ENCODE results near the gene DCDC2C. TPM values are rescaled to one million over a fixed set of nuclear protein-coding genes. Genes with fewer than 3 reads are reported as not detected.

DCDC2C gene
- polyA plus RNA-seq, 1 donor from 2014 or later = not detected

DNA sequence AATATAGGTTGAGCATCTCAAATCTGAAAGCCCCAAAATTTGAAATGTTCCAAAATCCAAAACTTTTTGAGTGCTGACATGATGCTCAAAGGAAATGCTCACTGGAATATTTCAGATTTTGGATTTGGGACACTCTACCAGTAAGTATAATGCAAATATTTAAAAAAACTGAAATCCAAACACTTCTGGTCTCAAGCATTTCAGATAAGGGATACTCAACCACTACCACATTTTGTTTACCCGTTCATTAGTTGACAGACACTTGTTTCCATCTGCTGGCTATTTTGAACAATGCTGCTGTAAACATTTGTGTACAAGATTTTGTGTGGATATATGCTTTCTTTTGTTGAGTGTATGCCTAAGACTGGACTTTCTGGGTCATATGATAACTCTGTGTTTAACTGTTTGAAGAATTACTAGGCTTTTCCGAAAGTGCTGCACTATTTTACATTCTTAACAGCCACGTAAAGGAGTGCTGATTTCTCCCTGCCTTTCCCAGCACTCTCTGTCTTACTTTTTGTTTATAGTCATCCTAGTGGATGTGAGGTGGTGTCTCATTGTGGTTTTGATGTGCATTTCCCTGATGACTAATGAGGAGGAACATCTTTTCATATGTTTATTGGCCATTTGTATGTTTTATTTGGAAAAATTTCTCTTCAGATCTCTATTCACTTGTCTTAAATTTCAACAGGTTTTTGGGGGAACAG is 19.5 kb upstream of the DCDC2C start:
- Histone ChIP-seq H4K20me1 (ENCODE audit: insufficient read depth) (no peaks in the 10 kb centered on the region), H3K9me3 (ENCODE audit: low read length) (no peaks in the 10 kb centered on the region), H3K79me2 (replicated peaks; ENCODE audit: insufficient read depth, low read length) (no peaks in the 10 kb centered on the region), H3K27ac (ENCODE audit: low read length) (no peak overlapping the region), H3K36me3 (ENCODE audit: insufficient read depth, low read length) (no peaks in the 10 kb centered on the region), H3K9ac (ENCODE audit: low read length) (no peak overlapping the region), H3K27me3 (ENCODE audit: insufficient read depth, low read depth, low read length) (no peaks in the 10 kb centered on the region), H3F3A (ENCODE audit: insufficient read depth, low read length, poor library complexity, severe bottlenecking) (no peaks in the 10 kb centered on the region), H3K4me2 (ENCODE audit: low read length) (no peak overlapping the region), H2AFZ (ENCODE audit: low read depth, low read length) (no peak overlapping the region), H3K4me3 (ENCODE audit: low read length) (no peak overlapping the region), H3K9me2 (ENCODE audit: insufficient read depth, low read length) (no peaks in the 10 kb centered on the region)
- TF ChIP-seq TAF1 (IDR thresholded peaks at IDR 0.05; ENCODE audit: low read depth) = no peak
- no peak for TF ChIP-seq POLR2AphosphoS5 (IDR thresholded peaks at IDR 0.05)
- TF ChIP-seq EZH2 (IDR thresholded peaks at IDR 0.05; ENCODE audit: borderline replicate concordance, insufficient read depth, low read length, poor library complexity, severe bottlenecking) = no peak
- TF ChIP-seq EP300 (conservative IDR thresholded peaks at IDR 0.05; ENCODE audit: poor library complexity, severe bottlenecking) = no peak
- TF ChIP-seq CTCF (IDR thresholded peaks at IDR 0.05; ENCODE audit: poor library complexity, severe bottlenecking) = no peak
- TF ChIP-seq, protein P1, sequence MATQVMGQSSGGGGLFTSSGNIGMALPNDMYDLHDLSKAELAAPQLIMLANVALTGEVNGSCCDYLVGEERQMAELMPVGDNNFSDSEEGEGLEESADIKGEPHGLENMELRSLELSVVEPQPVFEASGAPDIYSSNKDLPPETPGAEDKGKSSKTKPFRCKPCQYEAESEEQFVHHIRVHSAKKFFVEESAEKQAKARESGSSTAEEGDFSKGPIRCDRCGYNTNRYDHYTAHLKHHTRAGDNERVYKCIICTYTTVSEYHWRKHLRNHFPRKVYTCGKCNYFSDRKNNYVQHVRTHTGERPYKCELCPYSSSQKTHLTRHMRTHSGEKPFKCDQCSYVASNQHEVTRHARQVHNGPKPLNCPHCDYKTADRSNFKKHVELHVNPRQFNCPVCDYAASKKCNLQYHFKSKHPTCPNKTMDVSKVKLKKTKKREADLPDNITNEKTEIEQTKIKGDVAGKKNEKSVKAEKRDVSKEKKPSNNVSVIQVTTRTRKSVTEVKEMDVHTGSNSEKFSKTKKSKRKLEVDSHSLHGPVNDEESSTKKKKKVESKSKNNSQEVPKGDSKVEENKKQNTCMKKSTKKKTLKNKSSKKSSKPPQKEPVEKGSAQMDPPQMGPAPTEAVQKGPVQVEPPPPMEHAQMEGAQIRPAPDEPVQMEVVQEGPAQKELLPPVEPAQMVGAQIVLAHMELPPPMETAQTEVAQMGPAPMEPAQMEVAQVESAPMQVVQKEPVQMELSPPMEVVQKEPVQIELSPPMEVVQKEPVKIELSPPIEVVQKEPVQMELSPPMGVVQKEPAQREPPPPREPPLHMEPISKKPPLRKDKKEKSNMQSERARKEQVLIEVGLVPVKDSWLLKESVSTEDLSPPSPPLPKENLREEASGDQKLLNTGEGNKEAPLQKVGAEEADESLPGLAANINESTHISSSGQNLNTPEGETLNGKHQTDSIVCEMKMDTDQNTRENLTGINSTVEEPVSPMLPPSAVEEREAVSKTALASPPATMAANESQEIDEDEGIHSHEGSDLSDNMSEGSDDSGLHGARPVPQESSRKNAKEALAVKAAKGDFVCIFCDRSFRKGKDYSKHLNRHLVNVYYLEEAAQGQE (IDR thresholded peaks at IDR 0.05; ENCODE audit: borderline replicate concordance) = no peak
- no peak for TF ChIP-seq RAD21 (conservative IDR thresholded peaks at IDR 0.05)
- no peak for TF ChIP-seq MXI1 (conservative IDR thresholded peaks at IDR 0.05; ENCODE audit: poor library complexity, severe bottlenecking)
- TF ChIP-seq SMC3 (conservative IDR thresholded peaks at IDR 0.05; ENCODE audit: poor library complexity) = no peak

GRCh38 chr2:3689998-3690748 is 13.2 kb upstream of the DCDC2C start:
- no peaks in the 10 kb centered on the region for H3K79me2 ChIP-seq (replicated peaks; ENCODE audit: insufficient read depth, low read length)
- H3K9me2 ChIP-seq (ENCODE audit: insufficient read depth, low read length) = no peaks in the 10 kb centered on the region
- no peaks in the 10 kb centered on the region for H3K9me3 ChIP-seq (ENCODE audit: low read length)
- no peaks in the 10 kb centered on the region for H4K20me1 ChIP-seq (ENCODE audit: insufficient read depth)
- H3K4me2 ChIP-seq (ENCODE audit: low read length) = no peak overlapping the region
- H3K4me3 ChIP-seq (ENCODE audit: low read length) = no peak overlapping the region
- H3F3A ChIP-seq (ENCODE audit: insufficient read depth, low read length, poor library complexity, severe bottlenecking) = no peaks in the 10 kb centered on the region
- no peak for TF ChIP-seq RAD21 (conservative IDR thresholded peaks at IDR 0.05)
- TF ChIP-seq CTCF (IDR thresholded peaks at IDR 0.05; ENCODE audit: poor library complexity, severe bottlenecking) = no peak
- no peak for TF ChIP-seq TAF1 (IDR thresholded peaks at IDR 0.05; ENCODE audit: low read depth)
- TF ChIP-seq SMC3 (conservative IDR thresholded peaks at IDR 0.05; ENCODE audit: poor library complexity) = no peak
- TF ChIP-seq EP300 (conservative IDR thresholded peaks at IDR 0.05; ENCODE audit: poor library complexity, severe bottlenecking) = no peak
- no peak for TF ChIP-seq EZH2 (IDR thresholded peaks at IDR 0.05; ENCODE audit: borderline replicate concordance, insufficient read depth, low read length, poor library complexity, severe bottlenecking)
- TF ChIP-seq, protein P1 (IDR thresholded peaks at IDR 0.05; ENCODE audit: borderline replicate concordance) = no peak
- TF ChIP-seq MXI1 (conservative IDR thresholded peaks at IDR 0.05; ENCODE audit: poor library complexity, severe bottlenecking) = no peak
- TF ChIP-seq POLR2AphosphoS5 (IDR thresholded peaks at IDR 0.05) = no peak
- H3K36me3 ChIP-seq (ENCODE audit: insufficient read depth, low read length) = no peaks in the 10 kb centered on the region
- no peak overlapping the region for H3K9ac ChIP-seq (ENCODE audit: low read length)
- H3K27ac ChIP-seq (ENCODE audit: low read length) = no peak overlapping the region
- no peak overlapping the region for H2AFZ ChIP-seq (ENCODE audit: low read depth, low read length)
- H3K27me3 ChIP-seq (ENCODE audit: insufficient read depth, low read depth, low read length) = no peaks in the 10 kb centered on the region
